Loucy (cell line): Measurements from ENCODE around the gene F11.

Experiments used
- EZH2phosphoT487 ChIP-seq: fragments of 200-600 bp; IDR thresholded peaks from 2 replicates; pipeline ENCODE4 v1.6.1; 2018; ENCODE audit warnings: antibody characterized with exemption, mild to moderate bottlenecking, moderate library complexity, borderline replicate concordance
- TF ChIP-seq, protein P1 (sequence below): fragments of 200-600 bp; sonication (generic); conservative IDR thresholded peaks from 2 replicates; pipeline ENCODE4 v1.5.1; 2014; ENCODE audit warnings: mild to moderate bottlenecking, antibody characterized with exemption, low read length

DNA sequence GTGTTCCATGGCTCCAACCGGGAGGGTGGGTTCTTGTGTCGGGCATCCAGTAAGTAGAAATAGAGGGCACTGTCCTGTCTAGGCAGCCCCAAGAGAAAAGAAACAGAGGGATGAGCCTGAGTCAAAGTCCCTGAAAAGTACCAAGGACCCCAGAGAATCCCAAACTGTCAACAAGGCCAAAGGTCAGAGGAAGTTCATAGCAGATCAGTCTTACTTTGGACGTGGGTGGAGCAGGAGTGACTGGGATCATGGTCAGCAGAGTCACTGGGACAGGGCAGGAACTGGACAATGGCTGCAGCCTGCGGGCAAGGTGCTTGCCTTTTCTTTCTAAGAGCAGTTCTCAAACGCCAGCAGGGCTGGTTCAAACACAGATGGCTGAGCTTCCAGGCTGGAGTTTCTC lies 17.3 kb downstream of the F11 start:
- TF ChIP-seq, protein P1, sequence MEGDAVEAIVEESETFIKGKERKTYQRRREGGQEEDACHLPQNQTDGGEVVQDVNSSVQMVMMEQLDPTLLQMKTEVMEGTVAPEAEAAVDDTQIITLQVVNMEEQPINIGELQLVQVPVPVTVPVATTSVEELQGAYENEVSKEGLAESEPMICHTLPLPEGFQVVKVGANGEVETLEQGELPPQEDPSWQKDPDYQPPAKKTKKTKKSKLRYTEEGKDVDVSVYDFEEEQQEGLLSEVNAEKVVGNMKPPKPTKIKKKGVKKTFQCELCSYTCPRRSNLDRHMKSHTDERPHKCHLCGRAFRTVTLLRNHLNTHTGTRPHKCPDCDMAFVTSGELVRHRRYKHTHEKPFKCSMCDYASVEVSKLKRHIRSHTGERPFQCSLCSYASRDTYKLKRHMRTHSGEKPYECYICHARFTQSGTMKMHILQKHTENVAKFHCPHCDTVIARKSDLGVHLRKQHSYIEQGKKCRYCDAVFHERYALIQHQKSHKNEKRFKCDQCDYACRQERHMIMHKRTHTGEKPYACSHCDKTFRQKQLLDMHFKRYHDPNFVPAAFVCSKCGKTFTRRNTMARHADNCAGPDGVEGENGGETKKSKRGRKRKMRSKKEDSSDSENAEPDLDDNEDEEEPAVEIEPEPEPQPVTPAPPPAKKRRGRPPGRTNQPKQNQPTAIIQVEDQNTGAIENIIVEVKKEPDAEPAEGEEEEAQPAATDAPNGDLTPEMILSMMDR: no peak
- no peak for TF ChIP-seq EZH2phosphoT487
